HG02623 (cell line): ENCODE data around the gene ACTBL2.
"Not testable (repeated sequence)": the region's sequence is repeated elsewhere in the genome, so short reads cannot be mapped to it uniquely, and the experiment has no call there.

Source experiments
- ATAC-seq: cut with Tn5 transposase; IDR thresholded peaks from one replicate; pipeline ENCODE4 v1.9.1; 2021; ENCODE audit warnings: moderate library complexity; ENCODE audit not compliant: unreplicated experiment

Gene ACTBL2

GRCh38 chr5:57494104-57495098 lies 11.8 kb upstream of the ACTBL2 start:
- no peak for ATAC-seq

GRCh38 chr5:57493034-57493433 lies 10.4 kb upstream of the ACTBL2 start:
- ATAC-seq = no peak

- no peak for ATAC-seq
Measured at GRCh38 chr5:57492632-57493031, 10.0 kb upstream of the ACTBL2 start.

GRCh38 chr5:57491369-57491965 lies 8.9 kb upstream of the ACTBL2 start:
- ATAC-seq = no peak

- ATAC-seq = no peak
Measured at GRCh38 chr5:57488215-57488955, 5.8 kb upstream of the ACTBL2 start.

GRCh38 chr5:57486027-57486602 lies 3.5 kb upstream of the ACTBL2 start:
- ATAC-seq = no peak

- ATAC-seq = no peak
Measured at GRCh38 chr5:57478826-57479225, 3.8 kb downstream of the ACTBL2 start.

- no peak for ATAC-seq
Measured at GRCh38 chr5:57476601-57477056, 6.0 kb downstream of the ACTBL2 start.

GRCh38 chr5:57470339-57470738 lies 12.3 kb downstream of the ACTBL2 start:
- ATAC-seq = no peak

- ATAC-seq = no peak
Measured at GRCh38 chr5:57468481-57469163, 14.0 kb downstream of the ACTBL2 start.

GRCh38 chr5:57466544-57466943 lies 16.1 kb downstream of the ACTBL2 start:
- no peak for ATAC-seq

- ATAC-seq = not testable (repeated sequence)
Measured at GRCh38 chr5:57460056-57460455, 22.6 kb downstream of the ACTBL2 start.

- ATAC-seq = no peak
Measured at GRCh38 chr5:57458443-57458842, 24.2 kb downstream of the ACTBL2 start.

GRCh38 chr5:57456531-57457135 lies 26.0 kb downstream of the ACTBL2 start:
- ATAC-seq = no peak

- no peak for ATAC-seq
Measured at GRCh38 chr5:57455511-57456455, 26.8 kb downstream of the ACTBL2 start.

GRCh38 chr5:57454896-57455295 lies 27.7 kb downstream of the ACTBL2 start:
- ATAC-seq = no peak

GRCh38 chr5:57453728-57454127 lies 28.9 kb downstream of the ACTBL2 start:
- ATAC-seq = no peak

- no peak for ATAC-seq
Measured at GRCh38 chr5:57452885-57453284, 29.7 kb downstream of the ACTBL2 start.
